ENCODE measurements around the gene HNRNPLL. TPM values are rescaled to one million over a fixed set of nuclear protein-coding genes. Genes with fewer than 3 reads are reported as not detected.
A peak's percentile ranks its signal among the peaks of the same experiment; 100 is the strongest.

HNRNPLL gene
- total and polyA plus RNA-seq, 2 of the 13 experiments (the other 11 are each of a cell fraction or from before 2014, with no cell fraction given), result 49.4 to 103 TPM

DNA sequence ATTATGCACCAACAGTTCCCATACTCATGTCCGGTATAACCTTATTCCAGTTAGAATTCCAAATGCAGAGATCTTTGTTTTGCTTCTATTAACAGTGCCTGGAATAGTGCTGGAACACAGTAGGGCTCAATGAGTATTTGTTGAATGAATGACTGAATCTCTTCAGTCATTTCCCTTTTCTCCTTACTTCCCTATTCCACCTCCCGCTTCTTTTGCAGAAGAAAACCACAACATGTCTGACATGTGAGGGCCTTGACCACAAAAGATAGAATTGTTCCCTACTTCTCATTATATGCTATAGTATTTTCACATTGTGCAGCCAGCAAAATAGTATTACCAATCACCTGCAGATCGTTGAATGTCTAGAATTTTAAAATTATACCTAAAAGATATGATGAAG lies 19.5 kb upstream of the HNRNPLL start:
- no peaks in the 10 kb centered on the region for H3K9me3 ChIP-seq (ENCODE audit: low read length)
- no TSS peak for BruUV-seq (replicated peaks)
- no peak overlapping the region for H3K9ac ChIP-seq (ENCODE audit: insufficient read depth, low read depth, low read length)
- peaks cover 64% of the 10 kb centered on the region for H3K4me1 ChIP-seq (ENCODE audit: insufficient read depth, low read length)
- no peaks in the 10 kb centered on the region for H3K27me3 ChIP-seq (ENCODE audit: control insufficient read depth in 1 of 2, insufficient read depth in 2 of 2, low read length in 2 of 2)
- H2AFZ ChIP-seq (ENCODE audit: low read length), result peak overlapping the region; percentile 61
- H3K4me3 ChIP-seq (replicated peaks in 1 of 3; ENCODE audit: insufficient read depth in 1 of 3, low read depth in 2 of 3, low read length in 3 of 3), result no peak overlapping the region
- ATAC-seq (no peak), FAIRE-seq (no peak), DNase-seq (ENCODE audit: low spot score) (no peak)
- 46% methylated on average over 3 of the region's 3 CpGs for WGBS (ENCODE audit: low lambda C conversion rate)
- no peak overlapping the region for H3K4me2 ChIP-seq (ENCODE audit: low read depth, low read length)
- H3K27ac ChIP-seq (ENCODE audit: extremely low read length, insufficient read depth, low read length), result no peak overlapping the region
- no peaks in the 10 kb centered on the region for H3K79me2 ChIP-seq (ENCODE audit: insufficient read depth, low read length)
- ChIA-PET POLR2A (no interaction called here), CTCF (ENCODE audit: low intra/inter-chr PET ratio, low total read pairs) (no interaction called here)
- no peaks in the 10 kb centered on the region for H3K36me3 ChIP-seq (replicated peaks in 1 of 2; ENCODE audit: control insufficient read depth in 1 of 2, insufficient read depth in 2 of 2, low read length in 2 of 2)
- in situ Hi-C loops (cut with HindIII; ENCODE audit: extremely low pct_ligation_motif_present, low pct_unique_long_range_greater_than_20kb), result no loop called here
- intact Hi-C loops (cut with micrococcal nuclease; ENCODE audit: unreplicated experiment), result no loop called here
- no peaks in the 10 kb centered on the region for H4K20me1 ChIP-seq (ENCODE audit: insufficient read depth, low read length)
- TF ChIP-seq SP5 (CRISPR knock-in tag; IDR thresholded peaks at IDR 0.05; ENCODE audit: borderline replicate concordance, low read depth) (no peak), RBFOX2 (IDR thresholded peaks at IDR 0.05; ENCODE audit: low read depth, low read length) (no peak), THAP11 (CRISPR knock-in tag; IDR thresholded peaks at IDR 0.05) (no peak), ARHGAP35 (CRISPR knock-in tag; IDR thresholded peaks at IDR 0.05; ENCODE audit: borderline replicate concordance) (no peak)

- TF ChIP-seq RCOR2 (CRISPR knock-in tag; IDR thresholded peaks at IDR 0.05) (peak; percentile 48; the same call in 1 of the 2 replicates), KDM1A (CRISPR knock-in tag; IDR thresholded peaks at IDR 0.05) (0 out of 2 replicates have a peak, but pooled peaks have one; percentile 40), ZNF501 (CRISPR knock-in tag; IDR thresholded peaks at IDR 0.05) (no peak), ZNF224 (CRISPR knock-in tag; IDR thresholded peaks at IDR 0.05) (no peak), MLLT10 (CRISPR knock-in tag; IDR thresholded peaks at IDR 0.05) (no peak), ZMYM3 (CRISPR knock-in tag; IDR thresholded peaks at IDR 0.05) (peak; percentile 39; the same call in 1 of the 2 replicates)
- H3K4me1 ChIP-seq (ENCODE audit: insufficient read depth, low read length), result peaks cover 56% of the 10 kb centered on the region
- intact Hi-C loops (cut with micrococcal nuclease; ENCODE audit: unreplicated experiment), result no loop called here
- H3K27me3 ChIP-seq (ENCODE audit: control insufficient read depth in 1 of 2, insufficient read depth in 2 of 2, low read length in 2 of 2), result no peaks in the 10 kb centered on the region
- no peak for DNase-seq (ENCODE audit: low spot score)
- H3K9ac ChIP-seq (ENCODE audit: insufficient read depth, low read depth, low read length), result no peak overlapping the region
- H4K20me1 ChIP-seq (ENCODE audit: insufficient read depth, low read length), result no peaks in the 10 kb centered on the region
- no peak for ATAC-seq
- no peak overlapping the region for H2AFZ ChIP-seq (ENCODE audit: low read length)
- ChIA-PET CTCF (ENCODE audit: low intra/inter-chr PET ratio, low total read pairs) (no interaction called here), POLR2A (interaction anchor here (2.2 kb wide), 1 partner anchor 19 kb away, joined by 5 read pairs; the partner anchor contains the start of gene HNRNPLL)
- no peaks in the 10 kb centered on the region for H3K79me2 ChIP-seq (ENCODE audit: insufficient read depth, low read length)
- no peak overlapping the region for H3K27ac ChIP-seq (ENCODE audit: extremely low read length, insufficient read depth, low read length)
- no TSS peak for BruUV-seq (replicated peaks)
- H3K4me3 ChIP-seq (replicated peaks in 1 of 3; ENCODE audit: insufficient read depth in 1 of 3, low read depth in 2 of 3, low read length in 3 of 3), result no peak overlapping the region
- H3K9me3 ChIP-seq (ENCODE audit: low read length), result no peaks in the 10 kb centered on the region
- in situ Hi-C loops (cut with HindIII; ENCODE audit: extremely low pct_ligation_motif_present, low pct_unique_long_range_greater_than_20kb), result no loop called here
- no peak overlapping the region for H3K4me2 ChIP-seq (ENCODE audit: low read depth, low read length)
- FAIRE-seq, result no peak
- H3K36me3 ChIP-seq (replicated peaks in 1 of 2; ENCODE audit: control insufficient read depth in 1 of 2, insufficient read depth in 2 of 2, low read length in 2 of 2), result no peaks in the 10 kb centered on the region
Measured at GRCh38 chr2:38621018-38621417, 18.3 kb upstream of the HNRNPLL start.
